Esophagus muscularis mucosa (tissue), 4 donors: Measurements from ENCODE around the gene EIF2B4.

Experiments
- EP300 ChIP-seq: sonication (generic); formaldehyde crosslinking; IDR thresholded peaks from one replicate; pipeline ENCODE4 v1.6.1; 2017; ENCODE audit warnings: antibody characterized with exemption
- POLR2A ChIP-seq: fragments of 450-650 bp; IDR thresholded peaks from one replicate; pipeline ENCODE4 v1.6.1; 2017; ENCODE audit warnings: antibody characterized with exemption, moderate library complexity, mild to moderate bottlenecking, low read depth
- POLR2AphosphoS5 ChIP-seq, 2 donors: sonication (generic); formaldehyde crosslinking; IDR thresholded peaks; one replicate each; pipeline ENCODE4 v1.6.1; 2017; ENCODE audit warnings: antibody characterized with exemption in 2 of 2
- TF ChIP-seq, protein P1 (sequence below), 3 experiments: fragments of 200-600 bp in 2 of 3; fragments of 450-650 bp in 1 of 3; sonication (generic) in 2 of 3; IDR thresholded peaks; one replicate each; pipeline ENCODE4 v1.5.1; 2017 to 2019; ENCODE audit warnings: antibody characterized with exemption in 3 of 3, mild to moderate bottlenecking in 2 of 3, moderate library complexity in 1 of 3

- TF ChIP-seq, protein P1, sequence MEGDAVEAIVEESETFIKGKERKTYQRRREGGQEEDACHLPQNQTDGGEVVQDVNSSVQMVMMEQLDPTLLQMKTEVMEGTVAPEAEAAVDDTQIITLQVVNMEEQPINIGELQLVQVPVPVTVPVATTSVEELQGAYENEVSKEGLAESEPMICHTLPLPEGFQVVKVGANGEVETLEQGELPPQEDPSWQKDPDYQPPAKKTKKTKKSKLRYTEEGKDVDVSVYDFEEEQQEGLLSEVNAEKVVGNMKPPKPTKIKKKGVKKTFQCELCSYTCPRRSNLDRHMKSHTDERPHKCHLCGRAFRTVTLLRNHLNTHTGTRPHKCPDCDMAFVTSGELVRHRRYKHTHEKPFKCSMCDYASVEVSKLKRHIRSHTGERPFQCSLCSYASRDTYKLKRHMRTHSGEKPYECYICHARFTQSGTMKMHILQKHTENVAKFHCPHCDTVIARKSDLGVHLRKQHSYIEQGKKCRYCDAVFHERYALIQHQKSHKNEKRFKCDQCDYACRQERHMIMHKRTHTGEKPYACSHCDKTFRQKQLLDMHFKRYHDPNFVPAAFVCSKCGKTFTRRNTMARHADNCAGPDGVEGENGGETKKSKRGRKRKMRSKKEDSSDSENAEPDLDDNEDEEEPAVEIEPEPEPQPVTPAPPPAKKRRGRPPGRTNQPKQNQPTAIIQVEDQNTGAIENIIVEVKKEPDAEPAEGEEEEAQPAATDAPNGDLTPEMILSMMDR (IDR thresholded peaks at IDR 0.05), result no peak
- TF ChIP-seq POLR2A (no peak), EP300 (no peak), POLR2AphosphoS5 (IDR thresholded peaks at IDR 0.05) (no peak)
Measured at GRCh38 chr2:27353762-27354596, 16.2 kb downstream of the EIF2B4 start.
